ENCODE measurements around the gene LCT.
"Not testable (repeated sequence)": the region's sequence is repeated elsewhere in the genome, so short reads cannot be mapped to it uniquely, and the experiment has no call there.

The LCT gene

DNA sequence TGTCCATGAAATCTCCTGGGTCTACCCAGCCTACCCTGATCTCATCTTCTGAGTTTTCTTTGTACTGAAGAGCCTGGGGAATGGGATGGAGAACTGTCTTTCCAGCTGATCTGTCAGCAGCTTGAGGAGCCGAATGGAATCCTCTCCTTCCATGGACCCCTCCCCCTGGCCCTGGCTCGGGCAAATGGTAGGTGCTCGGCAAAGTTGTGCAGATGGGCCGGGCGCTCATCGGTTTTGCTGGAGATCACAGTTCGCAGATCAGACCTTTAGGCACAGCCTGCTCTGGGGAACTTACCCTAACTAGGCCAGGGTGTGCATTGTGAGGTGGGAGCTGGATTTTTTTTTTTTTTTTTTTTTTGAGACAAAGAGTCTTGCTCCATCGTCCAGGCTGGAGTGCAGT is 40.4 kb downstream of the LCT start:
- DNase-seq: no peak

DNA sequence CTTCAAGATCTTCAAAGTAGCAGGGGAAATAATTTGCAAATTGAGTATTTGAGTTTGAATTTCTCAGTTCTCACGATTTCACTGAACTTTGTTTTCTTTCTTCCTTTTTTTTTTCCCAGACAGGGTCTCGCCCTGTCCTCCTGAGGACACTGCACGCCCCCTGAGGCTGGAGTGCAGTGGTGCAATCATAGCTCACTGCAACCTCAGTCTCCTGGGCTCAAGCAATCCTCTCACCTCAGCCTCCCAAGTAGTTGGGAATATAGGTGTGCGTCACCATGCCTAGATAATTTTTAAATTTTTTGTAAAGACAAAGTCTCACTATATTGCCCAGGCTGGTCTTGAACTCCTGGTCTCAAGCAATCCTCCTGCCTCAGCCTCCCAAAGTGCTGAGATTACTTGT is 41.3 kb downstream of the LCT start:
- not testable (repeated sequence) for DNase-seq

- DNase-seq: no peak
Measured at GRCh38 chr2:135792401-135793150, 44.4 kb downstream of the LCT start.

DNA sequence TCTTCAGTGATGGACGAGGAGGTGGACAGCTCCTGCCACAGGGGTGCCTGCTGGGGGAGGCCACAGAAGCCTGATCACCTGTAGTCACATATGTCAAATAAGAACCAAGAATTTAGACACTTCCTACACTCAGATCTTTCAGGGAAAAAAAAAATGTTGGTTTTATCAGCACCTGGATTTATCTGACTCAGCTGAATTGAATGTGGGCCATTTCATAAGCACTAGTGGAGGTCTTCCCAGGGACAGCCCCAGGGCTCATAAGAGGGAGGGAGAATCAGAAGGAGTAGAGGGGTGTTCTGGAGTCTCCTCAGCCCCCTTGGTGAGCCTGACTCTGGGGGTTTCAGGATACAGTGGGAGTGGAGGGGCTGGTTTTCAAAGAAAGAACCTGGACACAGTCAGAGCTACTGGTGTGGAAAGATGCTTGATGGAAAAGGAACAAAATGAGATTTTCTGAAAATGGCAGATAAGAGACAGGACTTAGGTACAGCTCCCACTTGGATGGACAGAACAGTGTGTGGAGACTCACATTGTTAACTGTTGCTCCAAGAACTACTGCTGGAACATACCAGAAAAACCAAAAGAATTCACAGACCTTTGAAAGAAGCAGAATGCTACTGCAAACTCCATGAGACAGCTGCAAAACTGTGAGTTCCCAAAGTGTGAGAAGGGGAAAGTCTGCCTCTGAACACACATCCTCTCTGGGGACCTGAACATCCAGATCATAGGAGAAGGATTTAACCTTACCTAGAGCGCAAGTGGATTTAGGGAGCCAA is 45.4 kb downstream of the LCT start:
- DNase-seq: no peak

GRCh38 chr2:135790423-135790822 is 46.6 kb downstream of the LCT start:
- no peak for DNase-seq

DNA sequence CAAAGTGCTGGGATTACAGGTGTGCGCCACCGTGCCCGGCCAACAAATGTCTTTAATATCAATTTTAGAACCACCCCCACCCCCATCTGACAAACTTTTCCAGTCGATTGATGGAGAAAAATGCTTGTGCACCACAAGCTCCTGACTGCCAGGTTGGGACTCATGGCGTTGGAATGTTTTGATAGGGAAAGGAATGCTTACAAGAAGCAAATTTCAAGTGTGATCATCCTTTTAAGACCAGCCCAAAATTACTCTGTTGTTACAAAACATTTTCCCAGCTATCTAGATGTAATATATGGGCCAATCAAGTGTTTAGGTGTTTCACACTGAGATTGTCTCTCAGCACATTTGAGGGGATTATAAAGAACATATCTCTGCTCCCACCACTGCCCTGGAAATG is 50.2 kb downstream of the LCT start:
- peak; percentile 86 for DNase-seq

GRCh38 chr2:135785032-135785431 is 52.0 kb downstream of the LCT start:
- DNase-seq: no peak

DNA sequence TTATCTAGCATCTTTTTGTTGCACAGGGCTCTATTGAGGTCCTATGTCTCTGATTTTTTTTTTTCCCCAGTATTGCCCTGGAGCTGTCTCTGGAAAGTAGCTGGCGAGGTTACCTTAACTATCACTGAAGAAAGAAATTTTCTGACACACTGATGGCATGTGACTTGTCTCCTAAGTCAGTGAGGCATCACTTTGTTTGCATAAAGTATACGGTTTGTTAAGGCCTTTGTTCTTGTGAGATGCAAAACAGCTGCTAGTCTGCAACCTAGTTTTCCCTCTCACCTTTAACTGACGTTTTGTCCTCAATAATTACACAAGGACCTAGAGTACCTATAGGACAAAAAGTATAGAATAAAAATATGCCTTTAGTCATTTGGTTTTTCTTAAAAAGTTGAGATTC is 53.5 kb downstream of the LCT start:
- no peak for DNase-seq

GRCh38 chr2:135782231-135782630 is 54.8 kb downstream of the LCT start:
- DNase-seq: no peak

DNA sequence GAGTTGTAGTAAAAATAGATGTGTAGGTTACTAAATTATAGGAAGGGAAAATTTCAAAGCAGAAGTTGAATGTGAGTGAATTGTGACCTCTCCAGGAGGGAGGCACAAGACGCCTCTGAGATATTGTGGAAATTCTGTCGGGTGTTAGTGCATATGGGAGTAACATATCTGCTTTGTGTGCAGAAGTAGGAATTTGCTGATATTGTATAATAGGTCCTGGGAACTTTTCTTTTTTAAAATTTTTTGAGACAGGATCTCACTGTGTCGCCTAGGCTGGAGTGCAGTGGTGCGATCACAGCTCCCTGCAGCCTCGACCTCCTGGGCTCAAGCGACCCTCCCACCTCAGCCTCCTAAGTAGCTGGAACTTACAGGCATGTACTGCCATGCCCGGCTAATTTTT is 60.6 kb downstream of the LCT start:
- no peak for DNase-seq

GRCh38 chr2:135775420-135775819 is 61.6 kb downstream of the LCT start:
- no peak for DNase-seq

DNA sequence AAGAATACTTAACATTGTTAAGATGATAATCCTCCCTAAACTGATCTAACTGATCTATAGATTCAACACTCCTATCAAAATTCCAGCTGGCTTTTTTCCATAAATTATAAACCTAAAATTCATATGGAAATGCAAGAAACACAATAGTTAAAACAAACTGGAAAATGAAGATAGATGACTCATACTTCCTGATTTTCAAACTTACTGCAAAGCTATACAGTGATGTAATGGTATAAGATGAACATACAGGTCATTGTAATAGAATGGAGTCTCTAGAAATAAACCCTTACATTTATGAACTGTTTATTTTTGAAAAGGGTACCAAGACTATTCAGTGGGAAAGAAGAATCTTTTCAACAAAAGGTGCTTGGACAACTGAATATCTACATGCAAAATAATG is 63.1 kb downstream of the LCT start:
- DNase-seq: peak; percentile 56

DNA sequence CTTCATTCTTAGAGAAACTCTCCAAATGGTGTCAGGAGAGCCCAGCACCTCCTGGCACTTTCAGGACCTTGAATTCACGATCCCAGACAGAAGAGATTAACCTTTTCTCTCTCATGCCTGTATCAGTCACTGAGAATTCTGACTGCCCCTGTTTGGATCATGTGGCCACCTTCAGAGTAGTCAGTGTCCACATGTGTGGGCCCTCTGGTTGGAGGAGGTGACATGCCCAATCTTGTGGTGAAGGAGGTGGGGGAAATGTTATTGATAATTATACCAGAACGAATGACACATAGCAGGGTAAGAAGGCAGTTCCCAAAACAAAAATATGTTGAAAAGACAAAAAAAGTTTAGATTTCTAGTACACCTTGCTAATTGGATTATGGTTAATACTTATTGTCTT is 63.7 kb downstream of the LCT start:
- DNase-seq: no peak

- DNase-seq: no peak
Measured at GRCh38 chr2:135768863-135769262, 68.1 kb downstream of the LCT start.

- no peak for DNase-seq
Measured at GRCh38 chr2:135762530-135762929, 74.5 kb downstream of the LCT start.

DNA sequence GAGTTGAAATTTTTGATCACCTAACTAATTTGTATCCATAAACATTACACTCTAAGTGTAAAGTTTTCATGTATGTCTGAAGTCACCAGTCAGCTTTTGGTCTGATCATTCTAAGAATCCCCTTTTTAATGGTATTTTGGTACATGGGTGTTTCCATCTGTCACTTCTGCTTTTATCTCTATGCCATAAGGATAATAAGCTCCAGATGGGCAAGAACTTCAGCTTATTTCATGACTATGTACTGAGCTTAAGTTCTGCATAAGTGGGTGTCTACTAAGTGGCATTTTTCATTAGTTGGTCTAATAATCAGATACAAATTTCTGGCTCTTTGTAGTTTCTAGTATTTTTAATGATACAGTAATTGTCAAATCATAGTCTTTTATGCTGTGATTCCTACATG is 75.0 kb downstream of the LCT start:
- DNase-seq: no peak

DNA sequence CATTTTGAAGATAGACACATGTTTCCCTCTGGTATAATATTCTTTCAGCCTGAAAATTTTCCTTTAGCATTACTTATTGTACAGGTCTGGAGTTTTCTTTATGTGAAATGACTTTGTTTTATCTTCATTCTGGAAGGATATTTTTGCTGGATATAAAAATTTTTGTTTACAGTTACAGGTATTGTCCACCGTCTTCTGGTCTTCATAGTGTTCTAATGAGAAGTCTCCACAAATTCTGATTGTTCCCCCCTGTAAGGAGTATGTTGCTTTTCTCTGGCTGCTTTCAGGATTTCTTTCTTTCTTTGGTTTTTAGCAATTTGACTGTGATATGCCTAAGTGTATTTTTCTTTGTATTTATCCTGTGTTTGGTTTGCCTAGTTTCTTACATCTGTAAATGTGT is 80.3 kb downstream of the LCT start:
- DNase-seq: no peak

DNA sequence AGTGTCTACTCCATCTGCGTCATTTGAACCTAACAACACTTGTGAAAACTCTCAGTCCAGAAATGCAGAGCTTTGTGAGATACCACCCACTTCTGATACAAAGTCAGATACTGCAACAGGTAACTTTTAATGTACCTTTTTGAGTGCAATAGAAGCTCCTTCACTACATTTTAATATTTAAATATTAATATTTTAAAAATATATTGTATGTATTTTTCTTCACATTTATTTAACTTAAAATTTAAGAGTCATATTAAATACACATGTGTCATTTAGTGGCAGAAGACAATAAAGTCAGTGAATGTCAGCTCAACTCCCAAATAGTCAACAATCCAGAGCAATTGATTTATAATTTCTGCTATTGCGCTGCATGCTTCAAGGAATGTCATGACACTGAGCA is 81.4 kb downstream of the LCT start:
- DNase-seq: no peak

DNA sequence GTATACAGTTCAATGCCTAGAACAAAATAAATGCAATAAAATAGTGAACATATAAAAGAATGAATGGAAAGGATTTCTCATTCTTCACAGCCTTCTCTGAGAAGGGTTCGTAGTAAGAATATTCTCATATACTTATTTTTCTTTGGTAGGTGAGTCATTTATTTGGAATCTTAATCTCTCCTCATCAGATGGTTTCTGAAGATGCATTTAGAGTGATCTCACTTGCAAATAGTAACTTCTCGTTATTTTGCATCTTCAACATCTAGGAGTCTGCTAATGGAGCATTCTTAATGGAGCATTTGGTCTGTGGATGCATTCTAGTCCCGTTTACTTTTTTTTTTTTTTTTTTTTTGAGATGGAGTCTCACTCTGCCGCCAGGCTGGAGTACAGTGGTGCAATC is 91.4 kb downstream of the LCT start:
- peak; percentile 73 for DNase-seq

DNA sequence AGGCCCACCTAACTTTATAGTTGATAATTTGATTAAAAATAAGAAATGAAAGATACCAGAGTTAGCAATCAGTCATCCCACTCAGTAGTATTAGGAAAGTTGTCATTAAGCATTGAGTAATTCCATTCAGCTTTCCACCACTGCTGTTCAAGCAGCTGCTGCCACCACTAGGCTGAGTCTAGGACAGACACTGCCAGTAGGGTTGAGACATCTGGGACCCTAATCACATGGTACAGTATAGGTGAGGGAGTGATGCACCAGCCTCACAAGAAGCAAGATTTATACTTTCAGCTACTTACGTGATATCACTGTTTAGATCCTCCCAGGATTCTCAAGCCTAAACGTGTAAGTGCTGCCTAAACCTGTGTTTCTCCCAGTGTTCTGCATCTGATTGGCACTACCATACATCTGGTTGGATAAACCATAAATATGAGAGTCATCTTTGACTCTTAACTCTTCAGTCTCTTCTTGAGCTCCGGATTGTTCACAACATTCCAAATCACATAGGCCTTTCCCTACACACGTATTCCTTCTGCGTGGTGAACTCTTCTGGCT is 92.1 kb downstream of the LCT start:
- DNase-seq: peak; percentile 61

GRCh38 chr2:135743860-135744259 is 93.1 kb downstream of the LCT start:
- DNase-seq: no peak

DNA sequence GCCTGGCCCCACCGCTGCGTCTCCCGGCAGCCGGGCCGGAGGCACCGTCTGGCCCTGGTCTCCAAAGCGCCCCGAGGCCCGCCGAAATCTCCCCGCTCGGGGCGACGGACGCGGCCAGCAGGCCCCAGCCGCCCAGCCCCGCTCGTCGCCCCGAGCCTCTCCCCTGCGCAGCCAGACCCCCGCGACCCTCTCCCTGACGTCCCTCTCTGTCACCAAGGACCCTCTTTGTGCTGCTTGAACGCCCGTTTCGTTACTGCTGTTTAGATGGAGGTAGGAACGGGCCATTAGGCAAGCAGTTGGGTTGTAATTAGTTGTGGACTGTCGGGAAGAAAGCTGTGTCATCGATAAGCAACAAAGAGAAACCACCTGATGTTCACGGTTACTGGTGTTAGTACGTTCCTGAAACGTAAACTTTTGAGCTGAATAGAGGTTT is 94.6 kb downstream of the LCT start:
- peak; percentile 55 for DNase-seq

DNA sequence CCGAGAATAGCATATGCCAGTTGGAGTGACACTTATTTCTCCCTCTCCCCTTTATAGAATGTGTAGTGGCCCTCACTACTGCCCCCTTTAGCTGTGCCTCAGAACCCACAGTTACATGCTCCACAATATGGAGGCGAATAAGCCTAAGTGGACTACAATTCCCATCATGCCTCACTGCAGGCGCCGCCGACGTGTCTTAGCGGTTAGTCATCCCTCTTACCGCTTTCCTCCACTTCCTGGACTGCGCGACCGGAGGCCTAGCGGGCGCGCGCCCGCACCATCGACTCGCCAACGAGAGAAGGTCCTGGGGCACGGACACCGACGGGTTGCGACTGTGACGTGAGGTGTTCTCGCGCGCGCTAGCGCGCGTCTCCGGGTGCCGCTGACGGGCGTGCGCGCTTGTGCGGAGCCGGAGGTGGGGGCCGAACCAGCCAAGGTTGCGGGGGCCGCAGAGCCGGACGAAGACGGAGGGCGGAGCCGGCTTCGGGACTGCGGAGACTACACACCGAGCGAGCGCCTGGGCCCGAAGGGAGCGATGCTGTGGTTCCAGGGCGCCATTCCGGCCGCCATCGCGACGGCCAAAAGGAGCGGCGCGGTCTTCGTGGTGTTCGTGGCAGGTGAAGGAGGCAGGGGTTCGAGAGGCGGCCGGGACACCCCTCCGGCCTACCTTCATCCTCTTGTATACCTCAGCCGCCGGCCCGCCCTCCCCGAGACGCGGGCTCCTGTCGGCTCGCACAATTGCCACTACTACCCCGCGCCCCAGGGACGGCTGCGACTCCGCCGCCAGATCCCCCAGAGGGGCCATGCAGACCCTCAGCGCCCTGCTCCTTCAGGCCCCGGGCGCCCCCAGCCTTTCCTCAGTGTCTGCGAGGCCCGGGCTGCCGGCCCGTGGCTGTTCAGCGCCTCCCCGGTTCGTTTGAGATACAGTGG is 95.3 kb downstream of the LCT start, which contains the start of gene UBXN4:
UBXN4 (plus strand) TSS at position 461 of the 930 bp plus-strand sequence; CDS start at position 536, 75 bp downstream.
- DNase-seq: peak; percentile 99
